NCI-H1105 (cell line): Measurements from ENCODE around the gene KRTAP10-3.

ENCODE experiments used
- DNase-seq: peaks from one replicate; lab custom pipeline; 2025; lab: John Stamatoyannopoulos, UW

Gene KRTAP10-3

GRCh38 chr21:44547656-44548331 is 10.8 kb downstream of the KRTAP10-3 start:
- DNase-seq, result no peak

DNA sequence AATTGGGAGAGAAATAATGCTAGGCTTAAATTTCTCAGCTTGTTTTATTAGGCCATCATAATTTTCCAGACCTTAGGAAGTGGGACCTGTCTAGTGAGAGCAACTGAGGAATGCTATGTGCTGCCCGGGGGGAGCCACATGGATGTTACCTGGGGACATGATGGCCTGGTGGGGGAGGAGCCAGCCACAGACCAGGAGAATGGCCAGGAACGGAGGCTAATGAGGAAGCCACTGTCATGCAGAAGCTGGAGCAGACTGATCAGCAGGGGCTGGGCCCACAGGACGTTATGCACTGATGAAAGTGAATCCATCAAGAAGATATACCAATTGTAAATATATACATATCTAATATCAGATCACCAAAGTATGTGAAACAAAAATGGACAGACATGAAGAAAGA is 14.0 kb downstream of the KRTAP10-3 start:
- DNase-seq, result no peak

- DNase-seq, result no peak
Observed at GRCh38 chr21:44542716-44543115, 15.9 kb downstream of the KRTAP10-3 start.

- no peak for DNase-seq
Observed at GRCh38 chr21:44540741-44541288, 17.8 kb downstream of the KRTAP10-3 start.

DNA sequence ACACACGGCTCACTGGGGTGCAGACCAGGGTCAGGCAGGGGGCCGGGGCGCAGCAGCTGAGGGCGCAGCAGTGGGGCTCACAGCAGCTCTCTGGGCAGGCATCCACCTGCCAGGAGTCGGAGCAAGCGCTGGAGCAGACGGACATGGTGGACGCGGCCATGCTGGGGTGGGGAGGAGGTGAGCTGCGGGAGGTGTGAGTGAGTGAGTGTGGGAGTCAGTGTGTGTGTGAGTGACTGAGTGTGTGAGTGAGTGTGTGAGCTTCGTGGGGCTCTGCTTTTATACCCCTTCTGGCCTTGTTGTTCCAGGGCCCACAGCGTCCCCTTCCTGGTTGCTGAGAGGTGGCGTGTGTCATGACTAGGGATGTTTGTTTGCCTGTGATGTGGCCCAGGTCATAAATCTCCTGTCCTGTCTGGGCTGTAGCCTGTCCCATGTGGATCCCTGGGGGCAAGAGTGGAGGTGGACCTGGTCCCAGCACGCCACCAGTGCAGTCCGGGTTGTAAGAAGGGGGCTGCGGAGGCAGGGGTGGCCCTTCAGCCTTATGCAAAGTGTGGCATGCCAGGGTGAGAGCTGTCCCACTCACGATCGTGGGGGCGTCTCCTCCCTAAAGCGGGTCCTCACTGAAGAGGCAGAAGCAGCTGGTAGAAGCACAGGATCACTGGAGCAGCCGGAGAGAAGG is 18.5 kb downstream of the KRTAP10-3 start, which contains the start of gene KRTAP10-1:
TSS of gene KRTAP10-1 (minus strand) at position 205 of the 676 bp plus-strand sequence. CDS start at position 160, 45 bp downstream.
- DNase-seq, result no peak

DNA sequence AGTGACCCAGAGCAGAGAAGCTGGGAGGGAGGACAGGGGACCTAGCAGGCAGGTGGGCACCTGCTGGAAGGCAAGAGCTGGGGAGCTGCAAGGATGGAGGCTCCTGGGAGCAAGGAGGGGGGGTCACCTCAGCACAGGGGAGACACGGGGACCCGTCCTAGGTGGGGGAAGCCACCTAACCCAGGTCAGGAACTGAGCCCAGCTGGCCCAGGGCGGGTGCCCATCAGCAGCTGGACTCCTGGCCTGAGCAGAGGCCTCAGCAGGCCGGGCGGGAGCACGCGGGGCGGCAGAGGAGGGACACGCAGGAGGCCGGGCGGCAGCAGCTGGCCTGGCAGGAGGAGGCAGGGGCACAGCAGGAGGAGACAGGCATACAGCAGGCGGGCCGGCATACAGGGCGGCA is 19.5 kb downstream of the KRTAP10-3 start:
- no peak for DNase-seq

- no peak for DNase-seq
Observed at GRCh38 chr21:44537930-44538911, 20.4 kb downstream of the KRTAP10-3 start.

- no peak for DNase-seq
Observed at GRCh38 chr21:44535963-44536362, 22.6 kb downstream of the KRTAP10-3 start.

DNA sequence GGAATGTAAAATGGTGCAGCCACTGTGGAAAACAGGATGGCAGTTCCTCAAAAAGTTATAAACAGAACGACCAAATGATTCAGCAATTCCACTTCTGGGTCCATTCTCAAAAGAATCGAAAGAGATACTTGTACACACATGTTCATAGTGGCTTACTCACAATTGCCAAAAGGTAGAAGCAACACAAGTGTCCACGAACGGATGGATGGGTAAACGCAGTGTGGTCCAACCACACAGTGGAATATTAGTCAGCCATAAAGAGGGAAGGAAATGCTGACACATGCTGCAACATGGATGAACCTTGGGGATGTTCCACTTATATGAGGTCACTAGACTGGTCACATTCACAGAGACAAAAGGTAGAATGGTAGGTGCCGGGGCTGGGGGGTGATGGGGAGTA is 23.9 kb downstream of the KRTAP10-3 start:
- no peak for DNase-seq

GRCh38 chr21:44533891-44534627 is 24.5 kb downstream of the KRTAP10-3 start:
- no peak for DNase-seq

DNA sequence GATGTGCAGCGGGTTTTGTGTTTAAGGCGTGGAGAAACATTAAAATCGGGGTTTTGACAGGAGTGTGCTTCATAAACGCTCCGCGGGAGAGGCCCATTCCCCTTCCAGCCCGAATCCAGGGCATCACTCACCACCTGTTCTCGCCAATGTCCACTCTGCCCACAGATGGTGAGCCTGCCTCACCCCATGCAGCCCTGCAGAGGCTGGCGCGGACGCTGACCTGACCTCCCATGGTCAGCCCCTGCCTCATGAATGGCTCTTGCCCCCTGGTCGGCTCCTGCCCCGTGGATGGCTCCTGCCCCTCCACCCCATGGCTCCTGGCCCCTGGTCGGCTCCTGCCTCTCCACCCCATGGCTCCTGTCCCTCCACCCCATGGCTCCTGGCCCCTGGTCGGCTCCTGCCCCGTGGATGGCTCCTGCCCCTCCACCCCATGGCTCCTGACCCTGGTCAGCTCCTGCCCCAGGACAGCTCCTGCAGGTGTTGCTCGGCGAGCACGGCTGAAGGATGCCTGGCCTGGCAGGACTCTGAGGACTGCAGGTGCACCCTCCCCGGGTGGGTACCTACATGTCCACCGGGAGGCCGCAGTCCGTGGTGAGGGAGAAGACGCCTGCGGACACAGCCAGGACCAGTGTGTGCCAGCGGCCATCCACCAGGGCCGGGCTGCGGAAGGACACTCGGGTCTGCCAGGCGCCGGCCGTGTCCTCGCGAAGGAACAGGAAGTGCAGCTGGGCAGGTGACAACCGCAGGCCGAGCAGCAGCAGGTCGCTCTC is 25.3 kb downstream of the KRTAP10-3 start:
- DNase-seq, result no peak

- no peak for DNase-seq
Observed at GRCh38 chr21:44532712-44533111, 25.9 kb downstream of the KRTAP10-3 start.

- no peak for DNase-seq
Observed at GRCh38 chr21:44531606-44532564, 26.7 kb downstream of the KRTAP10-3 start.

DNA sequence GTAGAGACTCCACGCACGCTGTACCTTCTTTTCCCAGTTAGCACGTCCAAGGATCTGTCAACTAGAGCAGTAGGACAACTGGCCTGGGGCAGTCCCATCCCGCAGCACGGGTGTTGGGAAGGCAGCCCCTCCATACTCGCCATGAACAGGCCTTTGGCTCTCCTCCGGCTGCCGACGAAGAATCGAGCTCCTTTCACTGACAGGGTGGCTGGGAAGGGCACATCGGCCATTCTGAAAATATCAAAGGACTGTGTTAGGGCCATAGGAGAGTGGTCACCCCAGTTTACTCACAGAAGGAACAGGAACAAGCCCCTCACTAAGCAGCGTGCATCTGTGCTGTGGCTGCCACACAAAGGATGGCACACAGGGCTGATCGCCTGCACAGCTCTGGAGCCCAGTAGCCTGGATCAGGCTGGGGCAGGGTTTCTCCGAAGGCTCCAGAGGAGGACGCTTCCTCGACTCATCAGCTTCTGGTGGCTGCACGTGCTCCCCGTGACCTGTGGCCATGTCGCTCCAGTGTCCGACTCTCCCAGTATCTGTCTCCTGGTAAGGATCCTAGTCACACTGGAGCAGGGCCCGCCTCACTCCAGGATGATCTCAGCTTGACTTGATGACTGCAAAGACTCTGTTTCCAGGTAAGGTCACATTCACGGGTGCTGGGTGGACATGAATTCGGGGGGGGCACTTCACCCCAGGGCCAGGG is 27.5 kb downstream of the KRTAP10-3 start:
- DNase-seq, result no peak

DNA sequence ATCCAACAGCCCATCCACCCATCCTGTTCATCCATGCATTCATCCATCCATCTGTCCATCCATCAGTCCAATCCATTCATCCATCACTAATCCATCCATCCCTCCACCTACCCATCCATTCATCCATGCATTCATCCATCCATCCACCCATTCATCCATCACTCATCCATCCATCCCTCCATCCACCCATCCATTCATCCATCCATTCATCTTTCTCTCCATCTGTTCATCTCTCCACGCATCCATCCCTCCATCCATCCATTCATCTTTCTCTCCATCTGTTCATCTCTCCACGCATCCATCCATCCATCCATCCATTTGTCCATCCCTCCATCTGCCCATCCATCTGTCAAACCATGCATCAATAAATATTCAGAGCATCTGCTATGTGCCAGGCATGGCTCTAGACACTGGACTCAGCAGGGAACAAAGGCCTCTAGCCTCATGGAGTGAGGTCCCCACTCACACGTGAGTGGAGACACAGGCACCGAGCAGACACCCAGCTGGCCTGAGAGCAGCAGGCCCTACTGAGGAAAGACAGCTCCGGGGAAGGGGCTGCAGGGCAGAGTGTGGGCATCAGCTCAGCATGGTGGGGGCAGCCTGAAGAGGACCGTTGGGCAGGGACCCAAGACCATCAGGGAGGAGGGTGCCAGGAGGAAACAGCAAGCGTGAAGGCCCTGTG is 28.2 kb downstream of the KRTAP10-3 start:
- no peak for DNase-seq

- DNase-seq, result no peak
Observed at GRCh38 chr21:44529503-44530125, 29.0 kb downstream of the KRTAP10-3 start.

GRCh38 chr21:44529011-44529421 is 29.6 kb downstream of the KRTAP10-3 start:
- no peak for DNase-seq

- DNase-seq, result no peak
Observed at GRCh38 chr21:44528634-44528995, 30.0 kb downstream of the KRTAP10-3 start.
